Measurements from ENCODE around the gene AGR3. TPM values are rescaled to one million over a fixed set of nuclear protein-coding genes. Genes with fewer than 3 reads are reported as not detected.
A peak's percentile ranks its signal among the peaks of the same experiment; 100 is the strongest.

AGR3 gene
- total RNA-seq, 1 donor from 2014 or later = not detected

DNA sequence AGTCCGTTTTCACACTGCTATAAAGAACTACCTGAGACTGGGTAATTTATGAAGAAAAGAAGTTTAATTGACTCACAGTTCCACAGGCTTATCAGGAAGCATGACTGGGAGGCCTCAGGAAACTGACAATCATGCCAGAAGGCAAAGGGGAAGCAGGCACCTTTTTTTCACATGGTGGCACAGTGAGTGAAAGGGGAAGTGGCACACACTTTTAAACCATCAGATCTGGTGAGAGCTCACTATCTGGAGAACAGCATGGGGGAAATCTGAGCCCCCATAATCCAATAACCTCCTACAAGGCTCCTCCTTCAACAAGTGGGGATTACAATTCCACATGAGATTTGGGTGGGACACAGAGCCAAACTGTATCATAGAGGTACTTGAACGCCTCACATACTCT lies 30.0 kb downstream of the AGR3 start:
- Mint-ChIP-seq H3K4me1 (peaks cover 2% of the 10 kb centered on the region), H3K9me3 (peaks cover 3% of the 10 kb centered on the region), H3K4me3 (no peak overlapping the region), H3K27ac (peak overlapping the region; percentile 34), H3K36me3 (no peaks in the 10 kb centered on the region), H3K27me3 (ENCODE audit: insufficient read depth, low read depth) (peaks cover 8% of the 10 kb centered on the region)
- Histone ChIP-seq H3K9ac (no peak overlapping the region), H3K4me2 (no peak overlapping the region), H3K9me3 (ENCODE audit: low read depth) (no peaks in the 10 kb centered on the region), H3F3A (ENCODE audit: low read depth) (no peaks in the 10 kb centered on the region), H3K4me1 (peaks cover 10% of the 10 kb centered on the region), H3K27ac (no peak overlapping the region), H3K79me2 (ENCODE audit: low read depth) (no peaks in the 10 kb centered on the region), H3K36me3 (no peaks in the 10 kb centered on the region), H3K4me3 (no peak overlapping the region), H4K20me1 (ENCODE audit: low read depth) (no peaks in the 10 kb centered on the region), H3K27me3 (no peaks in the 10 kb centered on the region), H2AFZ (replicated peaks) (no peak overlapping the region)
- peak; percentile 4 for DNase-seq (ENCODE audit: low spot score)
- TF ChIP-seq EZH2 (IDR thresholded peaks at IDR 0.05) (no peak), EZH2phosphoT487 (IDR thresholded peaks at IDR 0.05) (no peak)
- TF ChIP-seq, protein P1, sequence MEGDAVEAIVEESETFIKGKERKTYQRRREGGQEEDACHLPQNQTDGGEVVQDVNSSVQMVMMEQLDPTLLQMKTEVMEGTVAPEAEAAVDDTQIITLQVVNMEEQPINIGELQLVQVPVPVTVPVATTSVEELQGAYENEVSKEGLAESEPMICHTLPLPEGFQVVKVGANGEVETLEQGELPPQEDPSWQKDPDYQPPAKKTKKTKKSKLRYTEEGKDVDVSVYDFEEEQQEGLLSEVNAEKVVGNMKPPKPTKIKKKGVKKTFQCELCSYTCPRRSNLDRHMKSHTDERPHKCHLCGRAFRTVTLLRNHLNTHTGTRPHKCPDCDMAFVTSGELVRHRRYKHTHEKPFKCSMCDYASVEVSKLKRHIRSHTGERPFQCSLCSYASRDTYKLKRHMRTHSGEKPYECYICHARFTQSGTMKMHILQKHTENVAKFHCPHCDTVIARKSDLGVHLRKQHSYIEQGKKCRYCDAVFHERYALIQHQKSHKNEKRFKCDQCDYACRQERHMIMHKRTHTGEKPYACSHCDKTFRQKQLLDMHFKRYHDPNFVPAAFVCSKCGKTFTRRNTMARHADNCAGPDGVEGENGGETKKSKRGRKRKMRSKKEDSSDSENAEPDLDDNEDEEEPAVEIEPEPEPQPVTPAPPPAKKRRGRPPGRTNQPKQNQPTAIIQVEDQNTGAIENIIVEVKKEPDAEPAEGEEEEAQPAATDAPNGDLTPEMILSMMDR (IDR thresholded peaks at IDR 0.05) = no peak

DNA sequence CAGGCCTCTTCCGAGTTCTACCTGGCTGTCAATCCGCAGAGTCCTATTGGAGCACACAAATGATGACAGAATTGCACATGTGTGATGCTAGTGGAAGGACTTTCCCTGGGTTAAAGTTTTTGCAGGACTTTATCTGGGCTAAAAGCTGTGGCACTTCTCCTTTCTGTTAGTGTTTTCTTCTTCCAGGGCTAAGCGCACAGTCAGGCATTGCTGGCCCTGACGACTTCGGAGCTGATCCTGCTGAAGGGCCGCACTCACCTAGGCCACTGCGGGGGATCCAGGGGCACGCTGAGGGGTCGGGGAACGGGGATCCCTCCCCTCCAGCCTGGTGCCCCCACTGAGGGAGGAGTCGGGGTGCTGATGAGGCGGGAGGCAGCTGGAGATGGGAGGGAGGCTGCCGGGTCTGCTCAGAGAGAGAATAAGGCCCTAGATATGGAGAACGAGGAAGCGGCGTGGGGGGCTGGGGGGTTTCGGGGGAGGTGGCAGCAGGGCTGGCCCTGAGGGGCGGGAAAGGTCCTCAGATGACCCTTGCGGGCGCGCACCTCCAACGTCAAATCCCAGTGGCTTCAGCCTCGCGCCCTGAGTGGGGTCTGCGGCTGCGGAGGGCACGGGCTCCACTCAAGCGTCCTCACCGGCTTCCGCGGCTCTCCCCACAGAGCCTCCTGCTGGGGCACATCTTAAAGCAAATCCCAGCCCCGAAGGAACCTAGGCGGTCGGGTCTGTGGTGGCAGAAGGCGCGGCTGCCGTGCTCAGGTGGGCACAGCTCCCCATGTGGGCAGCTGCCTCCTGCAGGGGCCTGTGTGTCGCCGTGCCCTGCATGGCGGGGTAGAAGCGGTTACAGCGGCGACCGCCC lies 30.9 kb downstream of the AGR3 start:
- H3F3A ChIP-seq (ENCODE audit: low read depth) = no peaks in the 10 kb centered on the region
- no peaks in the 10 kb centered on the region for H3K36me3 Mint-ChIP-seq
- H4K20me1 ChIP-seq (ENCODE audit: low read depth) = no peaks in the 10 kb centered on the region
- H3K9ac ChIP-seq = no peak overlapping the region
- no peak overlapping the region for H3K27ac ChIP-seq
- no peak overlapping the region for H3K4me2 ChIP-seq
- no peaks in the 10 kb centered on the region for H3K9me3 ChIP-seq (ENCODE audit: low read depth)
- H3K27me3 ChIP-seq = no peaks in the 10 kb centered on the region
- H3K9me3 Mint-ChIP-seq = peaks cover 3% of the 10 kb centered on the region
- TF ChIP-seq, protein P1 (IDR thresholded peaks at IDR 0.05) = no peak
- TF ChIP-seq EZH2phosphoT487 (IDR thresholded peaks at IDR 0.05) = no peak
- TF ChIP-seq EZH2 (IDR thresholded peaks at IDR 0.05) = no peak
- no peak for DNase-seq (ENCODE audit: low spot score)
- no peaks in the 10 kb centered on the region for H3K36me3 ChIP-seq
- no peak overlapping the region for H3K4me3 ChIP-seq
- peaks cover 2% of the 10 kb centered on the region for H3K4me1 Mint-ChIP-seq
- no peaks in the 10 kb centered on the region for H3K79me2 ChIP-seq (ENCODE audit: low read depth)
- peaks cover 10% of the 10 kb centered on the region for H3K4me1 ChIP-seq
- no peak overlapping the region for H3K4me3 Mint-ChIP-seq
- H3K27me3 Mint-ChIP-seq (ENCODE audit: insufficient read depth, low read depth) = peaks cover 8% of the 10 kb centered on the region
- H3K27ac Mint-ChIP-seq = no peak overlapping the region
- H2AFZ ChIP-seq (replicated peaks) = no peak overlapping the region

DNA sequence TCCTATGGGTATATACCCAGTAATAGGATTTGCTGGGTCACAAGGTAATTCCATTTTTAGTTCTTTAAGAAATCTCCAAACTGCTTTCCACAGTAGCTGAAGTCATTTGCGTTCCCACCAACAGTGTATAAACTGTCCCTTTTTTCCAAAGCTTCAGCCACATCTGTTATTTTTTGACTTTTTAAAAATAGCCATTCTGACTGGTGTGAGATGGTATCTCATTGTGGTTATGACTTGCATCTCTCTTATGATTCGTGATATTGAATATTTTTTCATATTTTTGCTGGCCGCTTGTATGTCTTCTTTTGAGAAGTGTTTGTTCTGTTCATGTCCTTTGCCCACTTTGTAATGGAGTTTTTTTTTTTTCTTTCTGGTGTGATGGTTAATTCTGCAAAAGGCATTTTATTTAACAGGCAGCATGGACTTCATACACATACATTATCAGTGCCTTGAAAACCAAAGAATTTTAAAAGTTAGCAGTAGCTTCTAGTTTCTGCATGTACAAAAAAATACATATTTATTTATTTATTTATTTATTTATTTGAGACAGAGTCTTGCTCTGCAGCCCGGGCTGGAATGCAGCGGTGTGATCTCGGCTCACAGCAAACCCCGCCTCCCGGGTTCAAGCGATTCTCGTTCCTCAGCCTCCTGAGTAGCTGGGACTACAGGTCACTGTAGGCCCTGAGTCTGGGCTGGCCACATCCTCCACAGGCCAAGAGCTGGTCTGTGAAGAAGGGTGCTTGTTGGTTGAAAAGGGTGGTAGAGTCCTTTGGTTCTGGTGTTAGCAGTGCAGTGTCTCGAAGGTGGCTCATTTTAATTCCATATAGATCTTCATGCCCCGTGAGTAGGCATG lies 32.3 kb downstream of the AGR3 start:
- TF ChIP-seq EZH2 (IDR thresholded peaks at IDR 0.05) = no peak
- TF ChIP-seq, protein P1 (IDR thresholded peaks at IDR 0.05) = no peak
- TF ChIP-seq EZH2phosphoT487 (IDR thresholded peaks at IDR 0.05) = no peak

More for the DNA sequence above, 32.3 kb downstream of the AGR3 start:
- Histone ChIP-seq H4K20me1 (ENCODE audit: low read depth) (no peaks in the 10 kb centered on the region), H3K4me1 (peaks cover 12% of the 10 kb centered on the region), H2AFZ (replicated peaks) (no peak overlapping the region), H3K4me3 (no peak overlapping the region), H3F3A (ENCODE audit: low read depth) (peaks cover under 1% of the 10 kb centered on the region), H3K9ac (no peak overlapping the region), H3K4me2 (no peak overlapping the region), H3K27ac (no peak overlapping the region), H3K36me3 (no peaks in the 10 kb centered on the region), H3K79me2 (ENCODE audit: low read depth) (no peaks in the 10 kb centered on the region), H3K9me3 (ENCODE audit: low read depth) (no peaks in the 10 kb centered on the region), H3K27me3 (no peaks in the 10 kb centered on the region)
- Mint-ChIP-seq H3K4me3 (no peak overlapping the region), H3K4me1 (peaks cover 2% of the 10 kb centered on the region), H3K27ac (no peak overlapping the region), H3K27me3 (ENCODE audit: insufficient read depth, low read depth) (peaks cover 8% of the 10 kb centered on the region), H3K36me3 (no peaks in the 10 kb centered on the region), H3K9me3 (peaks cover 3% of the 10 kb centered on the region)
- DNase-seq (ENCODE audit: low spot score) = no peak

All from neural progenitor cell (in vitro differentiated cells).